Hematopoietic multipotent progenitor cell (in vitro differentiated cells): ENCODE results near the gene TRIM56. TPM values are rescaled to one million over a fixed set of nuclear protein-coding genes. Genes with fewer than 3 reads are reported as not detected.
"Not testable (repeated sequence)": the region's sequence is repeated elsewhere in the genome, so short reads cannot be mapped to it uniquely, and the experiment has no call there.

ENCODE experiments used
- DNase-seq, 3 donors: peaks; one replicate each; pipeline ENCODE4 v3.0.0-alpha.2; 2011 to 2015; ENCODE audit warnings: low read depth in 2 of 3, low spot score in 2 of 3
- total RNA-seq: library from RNA; depleted of rRNA; stranded (reverse); fragments of >200 nt; gene quantifications from one replicate; pipeline ENCODE4 v1.2.3, GENCODE V29; 2012

The TRIM56 gene, protein sequence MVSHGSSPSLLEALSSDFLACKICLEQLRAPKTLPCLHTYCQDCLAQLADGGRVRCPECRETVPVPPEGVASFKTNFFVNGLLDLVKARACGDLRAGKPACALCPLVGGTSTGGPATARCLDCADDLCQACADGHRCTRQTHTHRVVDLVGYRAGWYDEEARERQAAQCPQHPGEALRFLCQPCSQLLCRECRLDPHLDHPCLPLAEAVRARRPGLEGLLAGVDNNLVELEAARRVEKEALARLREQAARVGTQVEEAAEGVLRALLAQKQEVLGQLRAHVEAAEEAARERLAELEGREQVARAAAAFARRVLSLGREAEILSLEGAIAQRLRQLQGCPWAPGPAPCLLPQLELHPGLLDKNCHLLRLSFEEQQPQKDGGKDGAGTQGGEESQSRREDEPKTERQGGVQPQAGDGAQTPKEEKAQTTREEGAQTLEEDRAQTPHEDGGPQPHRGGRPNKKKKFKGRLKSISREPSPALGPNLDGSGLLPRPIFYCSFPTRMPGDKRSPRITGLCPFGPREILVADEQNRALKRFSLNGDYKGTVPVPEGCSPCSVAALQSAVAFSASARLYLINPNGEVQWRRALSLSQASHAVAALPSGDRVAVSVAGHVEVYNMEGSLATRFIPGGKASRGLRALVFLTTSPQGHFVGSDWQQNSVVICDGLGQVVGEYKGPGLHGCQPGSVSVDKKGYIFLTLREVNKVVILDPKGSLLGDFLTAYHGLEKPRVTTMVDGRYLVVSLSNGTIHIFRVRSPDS
- 22.4 TPM for total RNA-seq

DNA sequence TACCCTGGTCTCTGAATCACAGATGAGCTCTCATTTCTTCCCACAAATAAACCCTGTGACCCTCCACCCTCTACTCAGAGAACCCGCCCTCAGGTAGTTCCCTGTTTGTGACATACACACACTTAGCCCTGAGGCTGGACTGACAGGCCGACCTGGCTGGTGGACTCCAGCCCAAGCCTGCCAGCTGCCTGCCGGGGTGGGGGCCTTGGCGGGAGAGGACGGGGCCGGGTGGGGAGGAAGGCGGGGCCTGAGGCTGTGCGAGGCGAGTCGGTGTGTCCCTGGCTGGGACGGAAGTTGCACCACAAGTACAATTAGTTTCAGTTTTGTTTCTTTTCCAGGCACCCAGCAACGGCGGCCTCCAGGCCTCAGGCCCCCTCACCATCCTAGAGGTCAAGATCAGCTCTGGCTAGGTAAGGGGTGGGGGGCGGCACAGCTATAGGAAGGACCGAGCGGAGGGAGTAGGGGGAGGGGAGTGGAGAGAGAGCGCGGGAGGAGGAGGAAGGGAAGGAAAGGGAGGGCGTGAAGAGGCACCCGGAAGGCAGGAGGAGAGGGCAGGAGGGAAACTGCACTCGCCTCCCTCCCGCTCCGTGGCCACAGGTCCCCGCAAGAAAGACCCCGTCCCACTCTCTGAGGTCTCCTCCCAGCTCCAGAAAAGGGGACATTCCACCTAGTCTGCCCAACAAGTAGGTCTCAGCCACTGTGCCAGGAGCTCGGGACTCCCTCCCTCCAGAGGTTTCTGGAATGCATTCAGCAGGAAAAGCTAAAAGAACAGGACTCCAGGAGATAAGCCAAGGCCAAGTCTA, at the start of gene TRIM56:
TRIM56 (plus strand) TSS at position 320 of the 803 bp plus-strand sequence. CDS start 1,832 bp downstream, outside the sequence.
- DNase-seq = peak; percentile 44 to 78 (median 70)

DNA sequence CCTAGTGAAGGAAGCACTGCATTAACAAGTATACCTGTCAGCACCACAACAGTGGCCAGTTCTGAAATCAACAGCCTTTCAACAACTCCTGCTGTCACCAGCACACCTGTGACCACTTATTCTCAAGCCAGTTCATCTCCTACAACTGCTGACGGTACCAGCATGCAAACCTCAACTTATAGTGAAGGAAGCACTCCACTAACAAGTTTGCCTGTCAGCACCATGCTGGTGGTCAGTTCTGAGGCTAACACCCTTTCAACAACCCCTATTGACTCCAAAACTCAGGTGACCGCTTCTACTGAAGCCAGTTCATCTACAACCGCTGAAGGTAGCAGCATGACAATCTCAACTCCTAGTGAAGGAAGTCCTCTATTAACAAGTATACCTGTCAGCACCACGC, 49.3 kb upstream of the TRIM56 start:
- no peak for DNase-seq

DNA sequence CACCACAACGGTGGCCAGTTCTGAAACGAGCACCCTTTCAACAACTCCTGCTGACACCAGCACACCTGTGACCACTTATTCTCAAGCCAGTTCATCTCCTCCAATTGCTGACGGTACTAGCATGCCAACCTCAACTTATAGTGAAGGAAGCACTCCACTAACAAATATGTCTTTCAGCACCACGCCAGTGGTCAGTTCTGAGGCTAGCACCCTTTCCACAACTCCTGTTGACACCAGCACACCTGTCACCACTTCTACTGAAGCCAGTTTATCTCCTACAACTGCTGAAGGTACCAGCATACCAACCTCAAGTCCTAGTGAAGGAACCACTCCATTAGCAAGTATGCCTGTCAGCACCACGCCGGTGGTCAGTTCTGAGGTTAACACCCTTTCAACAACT, 44.0 kb upstream of the TRIM56 start:
- not testable (repeated sequence) for DNase-seq

DNA sequence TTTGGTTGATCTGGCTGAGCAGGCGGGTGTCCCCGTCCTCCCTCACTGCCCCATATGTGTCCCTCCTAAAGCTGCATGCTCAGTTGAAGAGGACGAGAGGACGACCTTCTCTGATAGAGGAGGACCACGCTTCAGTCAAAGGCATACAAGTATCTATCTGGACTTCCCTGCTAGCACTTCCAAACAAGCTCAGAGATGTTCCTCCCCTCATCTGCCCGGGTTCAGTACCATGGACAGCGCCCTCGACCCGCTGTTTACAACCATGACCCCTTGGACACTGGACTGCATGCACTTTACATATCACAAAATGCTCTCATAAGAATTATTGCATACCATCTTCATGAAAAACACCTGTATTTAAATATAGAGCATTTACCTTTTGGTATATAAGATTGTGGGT, 26.9 kb upstream of the TRIM56 start:
- peak; percentile 23 to 65 (median 42) for DNase-seq

DNA sequence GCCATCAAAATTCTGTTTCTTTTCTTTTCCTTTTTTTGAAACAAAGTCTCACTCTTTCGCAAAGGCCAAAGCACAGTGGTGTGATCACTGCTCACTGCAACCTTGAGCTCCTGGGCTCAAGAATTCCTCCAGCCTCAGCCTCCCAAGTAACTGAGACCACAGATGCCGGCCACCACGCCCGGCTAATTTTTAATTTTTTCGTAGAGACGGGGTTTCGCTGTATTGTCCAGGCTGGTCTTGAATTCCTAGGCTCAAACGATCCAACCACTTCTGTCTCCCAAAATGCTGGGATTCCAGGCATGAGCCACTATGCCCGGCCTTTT, 25.7 kb upstream of the TRIM56 start:
- DNase-seq = no peak

DNA sequence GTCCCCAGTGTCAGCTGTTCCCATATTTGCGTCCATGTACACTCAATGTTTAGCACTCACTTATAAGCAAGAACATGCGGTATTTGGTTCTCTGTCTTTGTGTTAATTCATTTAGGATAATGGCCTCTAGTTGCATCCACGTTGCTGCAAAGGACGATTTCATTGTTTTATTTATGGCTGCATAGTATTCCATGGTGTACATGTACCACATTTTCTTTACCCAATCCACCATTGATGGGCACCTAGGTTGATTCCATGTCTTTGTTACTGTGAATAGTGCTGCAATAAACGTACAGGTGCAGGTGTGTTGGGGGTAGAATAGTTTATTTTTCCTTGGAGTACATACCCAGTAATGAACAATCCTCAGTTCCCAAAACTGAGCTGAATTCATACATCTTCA, 24.3 kb upstream of the TRIM56 start:
- DNase-seq = no peak

DNA sequence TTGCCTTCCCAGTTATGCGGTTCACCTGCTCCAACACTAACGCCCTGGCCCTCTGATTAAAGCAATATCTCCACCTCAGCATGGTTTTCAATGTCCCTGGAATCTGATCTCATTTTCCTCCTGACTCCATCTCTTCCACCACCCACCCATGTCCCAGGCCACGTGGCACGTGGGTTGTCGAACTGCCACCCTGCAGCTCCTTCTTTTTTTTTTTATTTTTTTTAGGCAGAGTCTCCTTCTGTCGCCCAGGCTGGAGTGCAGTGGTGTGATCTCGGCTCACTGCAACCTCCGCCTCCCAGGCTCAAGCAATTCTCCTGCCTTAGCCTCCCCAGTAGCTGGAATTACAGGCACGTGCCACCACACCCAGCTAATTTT, 21.1 kb upstream of the TRIM56 start:
- not testable (repeated sequence) for DNase-seq

DNA sequence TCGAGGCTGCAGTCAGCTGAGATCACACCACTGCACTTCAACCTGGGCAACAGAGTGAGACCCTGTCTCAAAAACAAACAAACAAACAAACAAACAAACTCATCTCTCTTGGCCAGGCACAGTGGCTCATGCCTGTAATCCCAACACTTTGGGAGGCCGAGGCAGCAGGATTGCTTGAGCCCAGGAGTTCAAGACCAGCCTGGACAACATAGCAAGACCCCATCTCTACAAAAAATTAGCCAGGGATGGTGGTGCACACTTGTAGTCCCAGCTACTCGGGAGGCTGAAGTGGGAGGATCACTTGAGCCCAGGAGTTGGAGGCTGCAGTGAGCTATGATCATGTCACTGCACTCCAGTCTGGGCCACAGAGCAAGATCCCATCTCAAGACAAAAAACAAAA, 20.1 kb upstream of the TRIM56 start:
- DNase-seq = not testable (repeated sequence)

DNA sequence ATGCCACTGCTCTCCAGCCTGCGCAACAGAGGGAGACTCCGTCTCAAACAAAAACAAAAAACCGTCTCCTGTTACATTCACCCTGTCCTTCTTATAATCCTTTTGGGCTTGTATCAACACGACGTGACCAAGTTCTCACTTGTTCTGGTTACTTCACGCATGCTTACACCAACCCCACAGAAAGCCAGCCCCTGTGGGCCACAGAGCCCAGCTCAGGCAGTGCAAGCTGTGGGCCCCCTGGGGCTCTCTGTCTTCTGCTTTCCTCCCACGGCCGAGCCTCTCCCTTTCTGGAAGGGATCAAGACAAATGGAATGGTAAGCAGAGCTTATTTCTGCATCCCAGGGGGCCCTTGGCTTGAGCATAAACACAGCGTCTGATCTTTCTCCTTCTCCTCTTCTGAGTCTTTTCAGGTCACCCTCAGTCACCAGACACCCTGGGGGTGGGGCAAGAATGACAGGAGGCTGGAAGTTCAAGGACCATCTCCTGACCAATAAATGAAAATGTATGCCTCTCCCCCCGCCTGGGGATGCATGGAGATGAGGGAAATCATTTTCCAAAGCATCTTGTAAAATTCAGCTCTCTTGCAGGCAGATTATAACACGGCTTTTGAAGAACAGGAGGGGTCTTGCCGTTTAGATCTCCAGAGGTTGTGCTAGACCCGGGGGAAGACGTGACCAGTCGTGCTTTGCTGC, 19.0 kb upstream of the TRIM56 start:
- DNase-seq = no peak

DNA sequence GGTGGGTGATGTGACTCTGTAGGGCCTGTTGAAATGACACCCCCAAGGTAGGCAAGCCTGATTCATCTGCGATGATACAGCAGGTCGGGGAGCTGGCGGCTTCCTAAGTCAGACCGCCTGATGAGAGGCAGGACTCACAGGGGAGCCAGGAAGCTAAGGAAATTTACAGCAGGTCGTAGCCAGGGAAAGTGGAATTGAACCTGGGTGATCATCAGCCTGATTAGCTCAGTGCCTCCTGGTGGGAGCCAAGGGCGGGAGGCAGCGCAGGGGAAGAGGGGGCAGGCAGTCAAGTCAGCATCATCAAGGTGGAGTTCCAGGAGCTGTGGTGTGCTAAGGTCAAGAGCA, 18.5 kb upstream of the TRIM56 start:
- DNase-seq = no peak

DNA sequence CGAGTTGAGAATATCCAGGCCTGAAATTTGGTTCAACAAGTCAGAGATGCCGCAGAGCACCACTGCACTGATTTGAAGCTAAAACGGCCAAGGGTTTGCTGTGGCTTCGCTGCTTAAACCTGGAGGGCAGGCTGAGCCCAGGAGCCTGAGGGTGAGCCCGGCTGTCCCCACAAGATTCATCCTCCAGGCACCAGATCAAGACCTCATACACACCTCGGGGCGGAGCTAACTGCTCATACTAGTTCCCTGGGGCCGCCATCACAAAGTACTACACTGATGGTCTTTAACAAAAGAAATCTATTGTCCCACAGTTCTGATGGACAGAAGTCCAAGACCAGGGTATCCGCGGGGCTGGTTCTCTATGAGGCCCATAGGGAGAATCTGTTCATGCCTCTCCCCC, 16.9 kb upstream of the TRIM56 start:
- DNase-seq = no peak

DNA sequence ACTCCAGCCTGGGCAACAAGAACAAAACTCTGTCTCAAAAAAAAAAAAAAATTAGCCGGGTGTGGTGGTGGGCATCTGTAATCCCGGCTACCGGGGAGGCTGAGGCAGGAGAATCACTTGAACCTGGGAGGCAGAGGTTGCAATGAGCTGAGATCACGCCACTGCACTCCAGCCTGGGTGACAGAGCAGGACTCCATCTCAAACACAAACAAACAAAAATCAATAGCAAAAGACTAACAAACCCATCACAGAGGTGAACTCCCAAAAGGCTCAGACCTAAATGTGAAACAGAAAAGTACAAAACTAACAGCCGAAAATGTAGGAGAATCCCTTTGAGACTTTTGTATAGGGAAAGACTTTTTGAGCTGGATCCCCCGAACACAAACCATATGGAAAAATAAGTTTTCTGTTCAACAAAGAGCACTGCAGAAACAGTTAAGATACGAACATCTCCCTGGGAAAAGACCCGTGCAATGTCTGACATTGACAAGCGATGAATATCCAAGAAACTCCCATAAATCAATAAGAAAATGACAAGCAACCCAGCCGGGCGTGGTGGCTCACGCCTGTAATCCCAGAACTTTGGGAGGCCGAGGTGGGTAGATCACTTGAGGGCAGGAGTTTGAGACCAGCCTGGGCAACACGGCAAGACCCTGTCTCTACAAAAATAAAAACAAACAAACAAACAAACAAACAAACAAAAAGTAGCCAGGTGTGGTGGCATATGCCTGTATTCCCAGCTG, 13.7 kb upstream of the TRIM56 start:
- DNase-seq = not testable (repeated sequence)

DNA sequence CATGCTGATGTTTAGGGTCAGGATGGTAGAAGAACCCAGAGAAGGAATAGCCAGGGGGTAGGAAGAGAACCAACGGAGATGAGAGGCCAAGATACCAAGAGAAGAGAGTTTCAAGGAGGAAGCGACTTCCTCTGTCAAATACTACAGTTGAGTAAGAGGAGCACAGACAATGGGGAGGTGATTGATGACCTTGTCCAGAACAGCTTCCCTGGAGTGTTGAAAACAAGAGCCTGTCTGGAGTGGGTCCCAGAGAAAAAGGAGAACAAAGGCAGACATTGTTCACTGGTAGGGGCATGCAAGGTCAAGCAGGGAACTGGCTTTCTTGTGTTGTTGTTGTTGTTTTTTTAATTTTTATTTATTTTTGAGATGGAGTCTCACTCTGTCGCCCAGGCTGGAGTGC, 9.6 kb upstream of the TRIM56 start:
- no peak for DNase-seq

DNA sequence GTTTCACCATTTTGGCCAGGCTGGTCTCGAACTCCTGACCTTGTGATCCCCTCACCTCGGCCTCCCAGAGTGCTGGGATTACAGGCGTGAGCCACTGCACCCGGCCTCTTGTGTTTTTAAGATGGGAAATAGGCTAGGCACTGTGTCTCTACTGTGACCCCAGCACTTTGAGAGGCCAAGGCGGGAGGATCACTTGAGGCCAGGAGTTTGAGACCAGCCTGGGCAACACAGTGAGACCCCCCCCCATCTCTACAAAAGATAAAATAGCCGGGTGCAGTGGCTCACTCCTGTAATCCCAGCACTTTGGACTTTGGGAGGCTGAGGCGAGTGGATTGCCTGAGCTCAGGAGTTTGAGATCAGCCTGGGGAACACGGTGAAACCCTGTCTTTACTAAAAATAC, 9.1 kb upstream of the TRIM56 start:
- DNase-seq = not testable (repeated sequence)

DNA sequence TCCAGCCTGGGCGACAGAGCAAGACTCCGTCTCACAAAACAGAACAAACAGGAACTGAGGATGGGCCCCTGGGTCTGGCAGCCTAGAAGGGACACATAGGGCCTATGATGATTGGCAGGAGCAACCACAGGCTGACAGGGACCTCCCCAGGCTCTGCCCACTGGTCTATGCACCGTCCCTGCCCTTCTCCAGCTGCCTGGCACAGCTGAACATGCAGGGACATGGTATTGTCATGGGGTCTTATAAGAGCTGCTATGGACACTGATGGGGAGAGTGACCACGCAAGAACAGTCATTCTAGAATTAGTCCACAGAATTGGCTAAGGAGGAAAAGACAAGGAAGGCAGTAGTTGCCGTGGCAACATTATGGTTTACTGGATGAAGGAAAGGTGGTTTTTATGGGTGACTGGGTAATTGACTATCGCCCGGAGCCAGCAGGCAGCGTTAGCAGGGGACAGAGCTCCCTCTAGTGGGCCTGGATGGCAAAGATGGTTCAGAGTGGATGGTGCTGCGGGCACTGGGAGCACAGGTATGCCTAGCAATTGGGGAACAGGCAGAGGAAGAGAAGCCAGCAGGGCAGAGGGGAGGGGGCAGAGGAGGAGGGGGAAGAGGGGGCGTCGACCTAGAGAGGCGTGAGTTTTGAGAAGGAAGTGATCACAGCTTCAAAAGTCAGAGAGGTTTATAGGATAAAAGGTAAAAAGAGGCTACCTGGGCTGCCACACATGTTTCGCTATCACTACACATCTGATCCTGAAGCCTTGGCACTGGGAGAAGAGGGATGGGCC, 7.8 kb upstream of the TRIM56 start:
- DNase-seq = peak; percentile 63 to 91 (median 85)

DNA sequence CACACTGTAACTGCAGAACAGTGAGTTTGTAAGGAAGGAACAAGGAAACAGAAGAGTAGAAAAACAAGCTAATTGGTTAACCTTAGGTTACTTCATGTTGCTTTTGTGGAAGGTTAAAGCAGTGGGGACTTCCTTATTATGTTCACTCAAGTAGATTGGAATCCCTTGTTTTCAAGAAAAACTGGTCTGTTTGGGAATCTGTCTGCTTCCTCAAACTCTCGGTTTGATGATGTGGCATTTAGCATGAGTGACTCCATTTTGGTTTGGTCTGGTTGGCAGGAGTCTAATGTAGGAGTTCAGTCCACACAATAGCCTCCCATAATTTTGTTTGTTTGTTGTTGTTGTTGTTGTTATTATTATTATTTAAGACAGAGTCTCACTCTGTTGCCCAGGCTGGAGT, 3.8 kb upstream of the TRIM56 start:
- DNase-seq = peak in 1 of 3 donors; percentile 22

DNA sequence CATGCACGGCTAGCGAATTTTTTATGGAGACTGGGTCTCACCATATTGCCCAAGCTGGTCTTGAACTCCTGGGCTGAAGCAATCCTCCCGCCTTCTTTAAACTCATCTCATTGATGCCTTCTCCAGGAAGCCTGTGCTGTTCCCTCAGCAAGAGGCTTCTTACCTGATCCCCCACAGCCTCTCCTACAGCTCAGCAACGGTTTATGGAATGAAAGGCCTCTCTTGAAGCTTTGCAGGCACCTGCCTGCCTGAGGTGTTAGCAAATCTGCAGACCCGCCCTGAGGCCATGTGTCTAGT, 468 bp upstream of the TRIM56 start:
- no peak for DNase-seq

DNA sequence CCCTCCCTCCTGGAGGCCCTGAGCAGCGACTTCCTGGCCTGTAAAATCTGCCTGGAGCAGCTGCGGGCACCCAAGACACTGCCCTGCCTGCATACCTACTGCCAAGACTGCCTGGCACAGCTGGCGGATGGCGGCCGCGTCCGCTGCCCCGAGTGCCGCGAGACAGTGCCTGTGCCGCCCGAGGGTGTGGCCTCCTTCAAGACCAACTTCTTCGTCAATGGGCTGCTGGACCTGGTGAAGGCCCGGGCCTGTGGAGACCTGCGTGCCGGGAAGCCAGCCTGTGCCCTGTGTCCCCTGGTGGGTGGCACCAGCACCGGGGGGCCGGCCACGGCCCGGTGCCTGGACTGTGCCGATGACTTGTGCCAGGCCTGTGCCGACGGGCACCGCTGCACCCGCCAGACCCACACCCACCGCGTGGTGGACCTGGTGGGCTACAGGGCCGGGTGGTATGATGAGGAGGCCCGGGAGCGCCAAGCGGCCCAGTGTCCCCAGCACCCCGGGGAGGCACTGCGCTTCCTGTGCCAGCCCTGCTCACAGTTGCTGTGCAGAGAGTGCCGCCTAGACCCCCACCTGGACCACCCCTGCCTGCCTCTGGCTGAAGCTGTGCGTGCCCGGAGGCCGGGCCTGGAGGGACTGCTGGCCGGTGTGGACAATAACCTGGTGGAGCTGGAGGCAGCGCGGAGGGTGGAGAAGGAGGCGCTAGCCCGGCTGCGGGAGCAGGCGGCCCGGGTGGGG, 2.2 kb downstream of the TRIM56 start:
- DNase-seq = no peak

DNA sequence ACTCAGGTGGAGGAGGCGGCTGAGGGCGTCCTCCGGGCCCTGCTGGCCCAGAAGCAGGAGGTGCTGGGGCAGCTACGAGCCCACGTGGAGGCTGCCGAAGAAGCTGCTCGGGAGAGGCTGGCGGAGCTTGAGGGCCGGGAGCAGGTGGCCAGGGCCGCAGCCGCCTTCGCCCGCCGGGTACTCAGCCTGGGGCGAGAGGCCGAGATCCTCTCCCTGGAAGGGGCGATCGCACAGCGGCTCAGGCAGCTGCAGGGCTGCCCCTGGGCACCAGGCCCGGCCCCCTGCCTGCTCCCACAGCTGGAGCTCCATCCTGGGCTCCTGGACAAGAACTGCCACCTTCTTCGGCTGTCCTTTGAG, 2.8 kb downstream of the TRIM56 start:
- DNase-seq = no peak
